ENCODE measurements around the gene FNIP1.
"Not testable (repeated sequence)": the region's sequence is repeated elsewhere in the genome, so short reads cannot be mapped to it uniquely, and the experiment has no call there.

GRCh38 chr5:131778141-131778540, 18.7 kb downstream of the FNIP1 start:
- not testable (repeated sequence) for TF ChIP-seq TCF7L2 (IDR thresholded peaks at IDR 0.05; ENCODE audit: low read depth, low read length); CHD2 (IDR thresholded peaks at IDR 0.05; ENCODE audit: low read depth, low read length); POLR2AphosphoS5 (IDR thresholded peaks at IDR 0.05; ENCODE audit: control insufficient read depth, insufficient read depth, low read depth, low read length)

All from K562 (cell line).